Measurements from ENCODE around the gene GABRR2.

GABRR2 gene

GRCh38 chr6:89290401-89291155, 24.5 kb downstream of the GABRR2 start:
- no peak for DNase-seq

DNA sequence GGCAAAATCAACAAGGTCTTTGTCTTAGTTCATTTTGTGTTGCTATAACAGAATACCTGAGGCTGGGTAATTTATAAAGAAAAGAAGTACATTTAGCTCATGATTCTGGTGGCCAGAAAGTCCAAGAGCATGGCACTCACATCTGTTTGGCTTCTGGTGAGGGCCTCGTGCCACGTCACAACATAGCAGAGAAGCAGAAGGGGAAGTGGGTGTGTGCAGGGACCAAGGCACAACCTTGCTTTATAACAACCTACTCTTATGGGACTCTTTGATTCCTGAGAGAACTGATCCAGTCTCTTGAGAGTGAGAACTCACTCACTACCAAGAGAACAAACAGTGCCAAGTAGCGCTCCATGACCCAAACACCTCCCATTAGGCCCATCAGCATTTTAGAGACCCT, 25.4 kb downstream of the GABRR2 start:
- DNase-seq: no peak

DNA sequence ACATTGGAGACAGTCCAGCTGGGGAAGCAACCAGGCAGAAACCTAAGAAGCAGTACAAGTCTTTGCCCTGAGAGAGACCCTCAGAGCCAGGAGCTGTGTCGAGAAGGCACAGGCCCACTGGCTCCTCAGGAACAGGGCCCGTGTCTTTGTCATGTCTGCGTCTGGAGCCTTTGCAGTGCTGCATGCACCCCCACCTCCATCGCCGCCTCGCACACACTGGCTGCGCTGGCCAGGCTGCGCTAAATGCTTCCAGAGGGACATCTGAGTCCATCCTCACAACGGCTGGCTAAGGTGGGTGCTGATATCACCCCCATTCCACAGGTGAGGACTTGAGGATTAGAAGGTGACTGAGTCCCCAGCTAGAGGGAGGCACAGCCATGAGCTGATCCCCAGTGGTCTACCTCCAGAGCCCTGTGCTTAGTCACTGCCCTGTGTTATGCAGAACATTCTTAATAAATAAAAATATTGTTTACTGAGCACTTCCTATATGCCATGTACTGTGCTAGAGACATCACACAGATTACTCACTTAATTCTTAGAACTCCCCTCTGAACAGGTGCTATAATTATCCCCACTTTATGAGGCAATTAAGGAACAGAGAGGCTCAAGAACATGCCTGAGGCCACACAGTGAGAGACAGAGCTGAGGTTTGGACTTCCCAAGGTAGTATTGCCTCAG, 27.6 kb downstream of the GABRR2 start:
- DNase-seq: no peak

DNA sequence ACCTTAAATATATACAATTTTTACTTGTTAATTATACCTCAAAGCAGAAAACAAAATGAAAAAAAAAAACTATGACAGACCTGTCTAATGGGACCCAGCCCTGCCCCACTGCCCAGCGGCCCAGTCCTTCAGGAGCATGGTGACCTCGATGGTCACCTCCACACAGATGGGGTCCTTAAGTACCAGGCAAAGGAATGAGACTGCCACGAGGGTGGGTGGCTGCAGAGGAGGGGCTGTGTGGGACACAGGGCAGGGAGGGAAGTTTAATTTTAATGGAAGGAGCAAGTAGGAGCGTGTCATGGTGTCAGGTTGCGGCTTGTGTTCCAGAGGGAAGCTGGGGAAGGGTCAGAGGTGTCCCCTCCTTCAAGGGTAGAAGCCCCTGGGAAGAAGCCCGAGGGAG, 28.6 kb downstream of the GABRR2 start:
- no peak for DNase-seq

DNA sequence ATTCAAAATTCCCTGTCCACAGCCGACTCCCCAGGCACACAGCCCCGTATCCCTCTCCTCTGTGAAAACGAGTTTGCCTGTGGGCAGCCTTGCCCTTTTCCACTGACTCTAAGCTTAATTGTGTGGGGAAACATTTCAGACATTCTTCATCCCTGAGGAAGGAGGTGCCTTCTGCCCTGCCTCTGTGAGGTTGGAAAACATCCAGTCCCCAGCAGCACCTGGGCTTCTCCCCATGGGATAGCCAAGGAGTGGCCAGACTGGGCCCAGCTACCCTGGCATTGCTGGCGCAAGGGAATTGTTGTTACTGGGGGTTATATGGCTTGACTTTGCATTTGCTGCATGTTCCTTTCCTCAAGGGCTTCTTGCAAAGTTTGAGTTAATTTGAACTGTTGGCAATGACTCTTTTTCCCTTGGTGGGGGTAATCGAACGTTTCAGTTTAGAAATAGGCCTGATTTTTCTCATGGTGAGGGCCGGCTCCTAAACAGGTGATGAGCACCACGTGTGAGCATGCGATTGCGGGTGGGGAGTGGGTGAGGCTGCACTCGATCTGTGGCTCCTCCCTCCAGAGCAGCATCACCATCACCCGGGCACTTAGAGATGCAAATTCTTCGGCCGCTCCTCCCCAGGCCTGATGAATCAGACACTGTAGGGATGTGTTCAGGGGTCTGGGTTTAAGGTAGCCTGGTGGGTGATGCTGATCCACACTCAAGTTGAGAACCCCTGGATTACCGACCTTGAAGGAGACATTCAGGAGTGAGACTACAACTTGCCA, 29.9 kb downstream of the GABRR2 start:
- no peak for DNase-seq

DNA sequence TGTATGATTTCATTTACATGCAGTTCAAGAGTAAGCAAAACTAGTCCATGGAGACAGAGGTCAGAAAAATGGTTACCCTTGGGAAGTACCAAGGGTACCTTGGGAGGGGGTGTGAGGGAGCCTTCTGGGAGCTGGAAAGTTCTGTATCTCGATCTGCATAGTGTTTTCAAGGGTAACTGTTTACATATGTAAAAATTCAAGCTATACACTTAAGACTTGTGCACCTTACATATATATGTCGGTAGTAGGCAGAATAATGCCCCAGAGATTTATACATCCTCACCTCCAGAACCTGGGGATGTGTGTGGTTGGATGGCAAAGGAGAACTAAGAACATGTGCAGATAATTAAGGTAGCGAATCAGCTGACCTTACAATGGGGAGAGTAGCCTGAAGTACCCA, 31.0 kb downstream of the GABRR2 start:
- DNase-seq: no peak

- DNase-seq: no peak
Measured at GRCh38 chr6:89282749-89283148, 32.4 kb downstream of the GABRR2 start.

DNA sequence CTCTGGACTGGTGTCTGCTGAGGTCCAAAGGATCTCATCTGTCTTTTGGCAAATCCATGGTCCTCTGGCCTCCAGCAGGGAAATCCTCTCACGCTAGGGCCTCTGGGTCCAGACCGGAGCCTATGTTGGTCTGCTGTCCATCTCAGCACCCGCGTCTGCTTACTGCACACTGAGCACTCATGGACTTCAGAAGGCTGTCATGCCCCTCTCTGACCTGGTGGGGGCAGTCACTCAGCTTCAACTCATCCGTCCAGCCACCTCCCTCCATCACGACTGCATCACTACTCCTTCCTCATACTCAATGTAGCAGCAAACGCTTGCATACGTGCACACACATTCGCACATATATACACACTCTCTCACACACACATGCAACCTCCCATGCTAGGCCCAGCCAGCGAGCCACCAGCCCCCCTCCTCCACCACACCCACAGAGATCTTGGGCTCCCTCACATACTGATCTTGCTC, 33.3 kb downstream of the GABRR2 start:
- peak; percentile 19 for DNase-seq

- no peak for DNase-seq
Measured at GRCh38 chr6:89278956-89279355, 36.1 kb downstream of the GABRR2 start.

DNA sequence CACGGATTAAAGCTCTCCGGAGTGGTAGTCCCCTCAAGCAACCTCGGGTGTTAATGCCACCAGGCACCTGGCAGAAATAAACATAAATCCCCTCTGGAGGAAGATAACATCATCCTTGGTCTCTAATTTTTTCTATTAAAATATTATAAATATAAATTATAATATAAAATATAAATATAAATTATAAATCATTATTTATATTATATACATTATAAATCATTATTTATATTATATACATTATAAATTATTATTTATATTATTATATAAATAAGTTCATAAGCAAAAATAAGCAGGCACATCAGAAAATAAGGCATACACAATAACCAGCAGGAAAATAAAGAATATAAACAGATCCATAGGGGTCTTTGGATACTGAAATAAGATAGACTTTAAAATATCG, 39.2 kb downstream of the GABRR2 start:
- no peak for DNase-seq

DNA sequence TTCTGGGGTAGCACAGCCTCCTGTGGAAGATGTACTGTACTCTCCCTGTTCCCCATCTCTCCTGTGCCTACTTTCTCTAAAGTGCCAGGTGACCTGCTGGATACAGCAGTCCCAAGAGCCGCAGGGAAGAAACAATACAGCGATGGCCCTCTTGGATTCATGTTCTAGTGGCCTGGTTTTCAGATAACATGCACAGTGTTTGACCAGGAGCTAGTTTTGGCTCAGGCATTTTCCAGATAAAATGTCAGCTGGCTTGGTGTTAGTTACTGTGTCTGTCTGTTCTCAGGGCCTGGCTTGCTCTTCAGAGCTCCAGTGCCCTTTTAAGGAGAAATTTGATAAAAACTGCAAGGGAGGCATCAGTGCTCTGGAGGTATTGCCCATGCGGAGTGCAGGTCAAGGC, 41.3 kb downstream of the GABRR2 start:
- no peak for DNase-seq

- DNase-seq: no peak
Measured at GRCh38 chr6:89272596-89272995, 42.5 kb downstream of the GABRR2 start.

DNA sequence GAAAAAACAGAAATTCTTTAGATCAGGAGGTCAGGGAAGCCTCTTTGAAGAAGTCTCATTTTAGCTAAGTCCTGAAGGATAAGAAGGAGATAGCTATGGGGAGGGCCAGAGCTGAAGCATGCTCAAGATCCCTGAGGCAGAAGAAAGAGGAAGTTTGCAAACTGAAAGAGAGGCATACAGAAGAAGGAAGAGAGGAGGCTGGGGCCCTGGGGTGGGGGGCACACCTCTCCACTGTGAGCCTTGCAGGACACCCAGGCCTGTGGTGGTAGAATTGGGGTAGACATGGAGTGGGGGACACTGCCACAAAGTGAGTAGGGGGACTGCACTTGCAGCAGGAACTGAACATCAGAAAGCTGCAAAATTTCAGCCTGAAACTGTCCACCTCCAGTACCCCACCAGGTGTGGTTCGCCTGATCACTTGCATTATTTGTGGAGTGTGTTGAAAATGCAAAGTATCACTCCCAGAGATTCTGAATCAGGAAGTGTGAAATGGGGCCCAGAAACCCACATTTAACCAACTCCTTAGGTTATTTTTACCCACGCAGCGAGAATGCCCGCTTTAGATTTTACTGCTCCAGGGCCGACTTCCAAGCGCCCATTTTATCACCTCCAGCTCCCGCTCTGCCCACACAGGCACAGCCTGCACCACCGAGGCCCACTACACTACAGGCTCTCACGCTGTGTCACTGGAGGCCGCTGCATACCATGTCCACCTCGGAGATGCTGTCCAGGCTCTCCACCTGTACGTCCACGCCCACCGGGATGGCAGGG, 44.0 kb downstream of the GABRR2 start:
- no peak for DNase-seq

- no peak for DNase-seq
Measured at GRCh38 chr6:89269981-89270380, 45.1 kb downstream of the GABRR2 start.

- DNase-seq: no peak
Measured at GRCh38 chr6:89269252-89269651, 45.8 kb downstream of the GABRR2 start.

- no peak for DNase-seq
Measured at GRCh38 chr6:89268776-89269175, 46.3 kb downstream of the GABRR2 start.

DNA sequence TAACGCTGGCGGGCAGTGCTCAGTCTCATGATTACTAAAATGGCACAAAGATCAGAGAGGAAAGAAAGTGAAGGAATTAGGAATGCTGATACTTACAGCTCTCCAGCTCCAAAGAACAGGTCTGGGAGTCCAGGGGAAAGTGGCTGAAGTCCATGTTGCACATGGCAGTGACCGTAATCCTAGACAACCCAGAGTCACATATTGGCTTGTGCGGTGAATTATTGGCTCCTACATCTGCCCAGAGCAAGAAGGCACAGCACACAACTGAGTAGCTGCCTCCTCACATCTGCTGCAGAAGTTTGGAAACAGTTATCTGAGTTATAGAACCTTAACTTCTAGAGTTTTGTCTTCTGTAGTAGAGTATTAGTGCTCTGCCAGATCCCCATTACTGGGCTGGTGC, 47.2 kb downstream of the GABRR2 start:
- no peak for DNase-seq

DNA sequence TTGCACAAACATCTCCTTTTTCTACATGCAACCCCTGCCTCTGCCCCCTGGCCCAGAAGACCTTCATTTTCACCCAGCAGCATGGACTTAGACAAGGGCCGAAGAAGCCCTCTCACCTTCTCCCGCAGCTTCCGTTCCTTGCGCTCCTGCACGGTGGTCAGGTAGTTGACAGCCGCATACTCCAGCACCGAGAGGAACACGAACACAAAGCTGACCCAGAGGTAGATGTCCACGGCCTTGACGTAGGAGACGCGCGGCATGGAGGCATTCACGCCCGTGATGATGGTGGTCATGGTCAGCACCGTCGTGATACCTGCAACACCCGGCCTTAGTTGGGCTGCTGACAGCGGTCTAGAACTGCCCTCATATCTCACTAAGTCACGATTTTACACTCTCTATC, 50.8 kb downstream of the GABRR2 start:
- DNase-seq: no peak

DNA sequence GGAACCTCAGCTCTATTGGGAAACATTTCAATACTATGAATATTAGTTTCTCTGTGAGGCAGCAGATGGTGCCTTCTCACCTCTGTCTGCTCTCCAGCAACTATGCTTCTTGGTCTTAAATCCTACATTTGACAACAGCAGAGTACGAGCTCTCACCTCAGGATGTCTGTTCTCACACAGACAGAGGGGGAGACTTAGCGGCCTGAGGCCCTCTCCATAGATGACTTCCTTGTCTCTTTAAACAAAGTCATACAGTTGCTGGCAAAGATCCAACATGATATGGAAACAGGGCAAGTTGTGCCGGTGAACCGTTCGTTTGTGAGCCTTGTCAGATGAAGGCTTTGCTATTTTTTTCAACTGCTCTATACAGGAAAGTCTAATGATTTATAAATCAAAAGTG, 54.3 kb downstream of the GABRR2 start:
- no peak for DNase-seq

GRCh38 chr6:89260310-89260709, 54.8 kb downstream of the GABRR2 start:
- no peak for DNase-seq

DNA sequence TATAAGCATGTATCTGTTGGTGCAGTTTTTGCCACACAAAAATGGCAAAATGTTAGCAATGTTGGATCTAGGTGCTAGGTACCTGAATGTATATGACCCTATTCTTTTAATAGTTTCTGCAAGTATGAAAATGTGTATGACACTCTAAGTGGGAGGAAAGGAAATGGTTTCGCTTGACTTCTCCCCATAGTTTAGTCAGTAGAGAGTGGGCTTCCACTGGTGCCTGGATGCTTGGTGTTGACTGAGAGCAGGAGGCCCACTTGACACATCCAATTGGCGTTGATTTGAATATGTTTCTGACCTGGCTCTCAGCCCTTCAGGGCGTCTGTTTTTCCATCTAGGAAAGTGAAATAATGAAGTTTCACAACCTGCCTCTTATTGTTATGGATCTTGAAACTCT, 56.2 kb downstream of the GABRR2 start:
- DNase-seq: no peak

- DNase-seq: no peak
Measured at GRCh38 chr6:89257781-89258180, 57.3 kb downstream of the GABRR2 start.

GRCh38 chr6:89257346-89257745, 57.8 kb downstream of the GABRR2 start:
- no peak for DNase-seq

All from activated effector memory CD4-positive, alpha-beta T cell treated with Interleukin-2 at 50 U/mL for 16 hours (primary cell).